Thymus (tissue), 11 donors: ENCODE results near the gene SPNS3. TPM values are rescaled to one million over a fixed set of nuclear protein-coding genes. Genes with fewer than 3 reads are reported as not detected.

Source experiments
- DNase-seq, 9 donors: peaks; one replicate each; pipeline ENCODE4 v3.0.0-alpha.2; 2013; ENCODE audit warnings: low spot score in 9 of 9, low read depth in 6 of 9, missing footprints in 1 of 9
- H3K27ac ChIP-seq, 2 donors: one replicate each; pipeline ENCODE4 v1.5.1; 2013; ENCODE audit warnings: control low read depth in 1 of 2, low read depth in 1 of 2, low read length in 1 of 2, mild to moderate bottlenecking in 1 of 2, moderate library complexity in 1 of 2
- H3K27me3 ChIP-seq, 2 donors: one replicate each; pipeline ENCODE4 v1.5.1; 2013; ENCODE audit warnings: low read length in 1 of 2; ENCODE audit not compliant: control insufficient read depth in 2 of 2, insufficient read depth in 1 of 2
- H3K36me3 ChIP-seq, 2 donors: one replicate each; pipeline ENCODE4 v1.5.1; 2013; ENCODE audit warnings: low read length in 1 of 2, mild to moderate bottlenecking in 1 of 2, moderate library complexity in 1 of 2; ENCODE audit not compliant: control insufficient read depth in 2 of 2, insufficient read depth in 2 of 2
- H3K4me1 ChIP-seq, 2 donors: one replicate each; pipeline ENCODE4 v1.5.1; 2013; ENCODE audit warnings: low read length in 2 of 2; ENCODE audit not compliant: control insufficient read depth in 2 of 2, insufficient read depth in 2 of 2
- H3K4me3 ChIP-seq, 2 donors: one replicate each; pipeline ENCODE4 v1.5.1; 2013; ENCODE audit warnings: low read length in 2 of 2, control low read depth in 1 of 2, mild to moderate bottlenecking in 1 of 2
- H3K9me3 ChIP-seq, 2 donors: one replicate each; pipeline ENCODE4 v1.5.1; 2013; ENCODE audit warnings: low read length in 1 of 2, mild to moderate bottlenecking in 1 of 2; ENCODE audit not compliant: control insufficient read depth in 2 of 2, insufficient read depth in 1 of 2
- WGBS: extraction: QIAGEN DNeasy Blood & Tissue Kit; methylation state at CpG from one replicate; pipeline ENCODE4 v1.1.7; 2013; 5-methylcytosine and 5-hydroxymethylcytosine counted together
- polyA plus RNA-seq: library from polyadenylated mRNA; stranded (reverse); fragments of 200-250 nt; gene quantifications from one replicate; pipeline ENCODE4 v1.2.3, GENCODE V29; 2013
- total RNA-seq: library from RNA; stranded (reverse); fragments of 120-200 nt; gene quantifications from one replicate; pipeline ENCODE4 v1.2.4, GENCODE V29; 2013
- donor health status: healthy.

The SPNS3 gene
- total and polyA plus RNA-seq, 2 donors: 9.1 to 11.5 TPM

GRCh38 chr17:4508207-4508606, 74.5 kb downstream of the SPNS3 start:
- Histone ChIP-seq H3K4me3 (no peak overlapping the region), H3K36me3 (no peaks in the 10 kb centered on the region), H3K9me3 (no peaks in the 10 kb centered on the region), H3K27me3 (peaks cover 0 to 2% of the 10 kb centered on the region in 2 donors), H3K27ac (no peak overlapping the region), H3K4me1 (peaks cover 12 to 43% of the 10 kb centered on the region in 2 donors)
- 84% methylated on average over 3 of the region's 3 CpGs for WGBS
- no peak for DNase-seq

- peak in 2 of 9 donors; percentile 42 to 65 for DNase-seq
- no peaks in the 10 kb centered on the region for H3K27me3 ChIP-seq
- H3K36me3 ChIP-seq: no peaks in the 10 kb centered on the region
- H3K27ac ChIP-seq: no peak overlapping the region
- WGBS: 22% methylated on average over 8 of the region's 8 CpGs
- no peak overlapping the region for H3K4me3 ChIP-seq
- peaks cover under 1 to 32% of the 10 kb centered on the region in 2 donors for H3K4me1 ChIP-seq
- H3K9me3 ChIP-seq: no peaks in the 10 kb centered on the region
Measured at GRCh38 chr17:4509401-4509800, 75.7 kb downstream of the SPNS3 start.

GRCh38 chr17:4509923-4510617, 76.3 kb downstream of the SPNS3 start:
- Histone ChIP-seq H3K4me3 (no peak overlapping the region), H3K27me3 (no peaks in the 10 kb centered on the region), H3K4me1 (peaks cover 0 to 25% of the 10 kb centered on the region in 2 donors), H3K36me3 (no peaks in the 10 kb centered on the region), H3K9me3 (no peaks in the 10 kb centered on the region), H3K27ac (no peak overlapping the region)
- DNase-seq: no peak
- WGBS: 58% methylated on average over 21 of the region's 21 CpGs

- Histone ChIP-seq H3K36me3 (no peaks in the 10 kb centered on the region), H3K4me1 (peaks cover 0 to 21% of the 10 kb centered on the region in 2 donors), H3K27ac (no peak overlapping the region), H3K27me3 (no peaks in the 10 kb centered on the region), H3K4me3 (no peak overlapping the region), H3K9me3 (no peaks in the 10 kb centered on the region)
- DNase-seq: no peak
- WGBS: 77% methylated on average over 11 of the region's 11 CpGs
Measured at GRCh38 chr17:4510618-4510941, 76.8 kb downstream of the SPNS3 start.

GRCh38 chr17:4511199-4511932, 77.6 kb downstream of the SPNS3 start:
- Histone ChIP-seq H3K27ac (no peak overlapping the region), H3K4me3 (no peak overlapping the region), H3K36me3 (no peaks in the 10 kb centered on the region), H3K9me3 (no peaks in the 10 kb centered on the region), H3K27me3 (no peaks in the 10 kb centered on the region), H3K4me1 (peaks cover 0 to 14% of the 10 kb centered on the region in 2 donors)
- WGBS: 93% methylated on average over 10 of the region's 10 CpGs
- DNase-seq: no peak

- Histone ChIP-seq H3K4me1 (peaks cover 0 to 18% of the 10 kb centered on the region in 2 donors), H3K4me3 (no peak overlapping the region), H3K27me3 (no peaks in the 10 kb centered on the region), H3K27ac (no peak overlapping the region), H3K36me3 (no peaks in the 10 kb centered on the region), H3K9me3 (no peaks in the 10 kb centered on the region)
- 92% methylated on average over 31 of the region's 31 CpGs for WGBS
- no peak for DNase-seq
Measured at GRCh38 chr17:4512156-4513112, 78.7 kb downstream of the SPNS3 start.

- Histone ChIP-seq H3K4me3 (no peak overlapping the region), H3K36me3 (no peaks in the 10 kb centered on the region), H3K27ac (no peak overlapping the region), H3K9me3 (no peaks in the 10 kb centered on the region), H3K4me1 (peaks cover 0 to 18% of the 10 kb centered on the region in 2 donors), H3K27me3 (no peaks in the 10 kb centered on the region)
- no peak for DNase-seq
- WGBS: 90% methylated on average over 24 of the region's 24 CpGs
Measured at GRCh38 chr17:4513113-4514032, 79.6 kb downstream of the SPNS3 start.

GRCh38 chr17:4514206-4514605, 80.5 kb downstream of the SPNS3 start:
- DNase-seq: no peak
- Histone ChIP-seq H3K4me1 (peaks cover 0 to 15% of the 10 kb centered on the region in 2 donors), H3K27ac (no peak overlapping the region), H3K36me3 (no peaks in the 10 kb centered on the region), H3K9me3 (no peaks in the 10 kb centered on the region), H3K27me3 (no peaks in the 10 kb centered on the region), H3K4me3 (no peak overlapping the region)
- 93% methylated on average over 7 of the region's 7 CpGs for WGBS
